Measurements from ENCODE around the gene SNX30. TPM values are rescaled to one million over a fixed set of nuclear protein-coding genes. Genes with fewer than 3 reads are reported as not detected.
"Not testable (repeated sequence)": the region's sequence is repeated elsewhere in the genome, so short reads cannot be mapped to it uniquely, and the experiment has no call there.

Gene SNX30
- total RNA-seq, 4 donors from 2014 or later, result 18.2 to 46.4 (median 26.2) TPM

DNA sequence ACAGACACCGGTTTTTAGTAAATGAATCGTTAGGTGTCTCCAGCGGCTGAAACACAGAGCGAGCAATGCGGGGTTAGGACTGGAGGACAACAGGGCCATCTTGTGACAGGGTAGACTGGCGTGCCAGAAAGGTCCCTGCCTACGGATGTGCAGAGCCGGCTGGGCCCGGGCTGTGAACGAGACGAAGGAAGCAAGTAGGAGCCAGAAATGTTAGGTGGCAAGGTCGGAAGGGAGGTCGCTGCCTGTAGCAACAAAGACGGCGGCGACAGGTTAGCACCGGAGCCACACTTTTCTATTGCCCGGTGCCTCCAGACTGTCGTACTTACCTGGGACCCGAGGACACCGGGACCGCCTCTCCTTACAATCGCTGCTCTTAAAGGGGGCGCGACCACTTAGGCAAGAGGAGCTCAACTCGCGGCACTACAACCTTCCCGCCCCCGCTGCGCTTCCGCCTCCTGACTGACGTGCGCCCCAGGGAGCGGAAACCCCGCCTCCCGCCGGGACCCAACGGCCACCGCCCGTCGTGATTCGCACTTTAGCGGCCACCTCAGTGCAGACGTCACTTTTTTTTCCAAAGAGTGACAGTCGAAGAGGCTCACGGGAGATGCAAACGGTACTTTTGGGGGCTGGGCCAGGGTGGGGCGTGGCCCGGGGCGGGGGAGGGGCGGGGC, 32.8 kb upstream of the SNX30 start, which contains the start of gene INIP:
TSS of gene INIP (minus strand) at position 457 of the 671 bp plus-strand sequence. CDS start 1,632 bp downstream, outside the sequence.
- peak; percentile 96 to 98 (median 97) for DNase-seq
- peak; percentile 76 to 86 for TF ChIP-seq POLR2A (IDR thresholded peaks at IDR 0.05)
- TF ChIP-seq CTCF (IDR thresholded peaks at IDR 0.05), result peak in 3 of 6 experiments; percentile 21 to 25 (median 22)
- no peaks in the 10 kb centered on the region for H3K9me3 ChIP-seq
- no peaks in the 10 kb centered on the region for H3K27me3 ChIP-seq
- peaks cover 0 to 15% (median 3%) of the 10 kb centered on the region in 4 donors for H3K4me1 ChIP-seq
- H3K4me3 ChIP-seq, result peak within 1 kb of the TSS; percentile 58 to 91 (median 68)
- no peaks in the 10 kb centered on the region for H3K36me3 ChIP-seq
- H3K27ac ChIP-seq, result peak within 1 kb of the TSS; percentile 82 to 92 (median 88)

- no peaks in the 10 kb centered on the region for H3K27me3 ChIP-seq
- H3K4me3 ChIP-seq, result no peak overlapping the region
- H3K4me1 ChIP-seq, result peaks cover 0 to 15% (median 3%) of the 10 kb centered on the region in 4 donors
- H3K27ac ChIP-seq, result peak overlapping the region in 1 of 4 donors; percentile 85
- no peaks in the 10 kb centered on the region for H3K9me3 ChIP-seq
- no peak for DNase-seq
- TF ChIP-seq CTCF (IDR thresholded peaks at IDR 0.05), result no peak
- no peak for TF ChIP-seq POLR2A (IDR thresholded peaks at IDR 0.05)
- no peaks in the 10 kb centered on the region for H3K36me3 ChIP-seq
Measured at GRCh38 chr9:112719241-112719691, 31.3 kb upstream of the SNX30 start.

DNA sequence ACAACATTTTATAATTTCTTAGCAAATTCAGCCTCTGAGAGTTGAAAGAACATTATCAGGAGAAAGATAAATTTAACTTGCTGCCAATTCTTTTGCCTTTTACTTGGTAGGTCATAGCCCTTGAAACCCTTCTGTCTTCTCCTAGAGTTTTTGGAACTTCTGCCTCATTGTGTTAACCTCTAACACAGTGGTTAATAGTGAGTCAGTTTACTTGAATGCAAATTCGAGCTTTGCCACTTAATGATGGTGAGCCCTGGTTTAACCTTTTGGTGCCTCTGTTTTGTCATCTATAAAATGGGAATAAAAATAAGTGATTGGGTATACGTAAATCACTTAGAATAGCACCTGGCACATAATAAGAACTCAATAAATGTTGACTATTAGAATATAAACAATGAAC, 30.9 kb upstream of the SNX30 start:
- no peaks in the 10 kb centered on the region for H3K9me3 ChIP-seq

DNA sequence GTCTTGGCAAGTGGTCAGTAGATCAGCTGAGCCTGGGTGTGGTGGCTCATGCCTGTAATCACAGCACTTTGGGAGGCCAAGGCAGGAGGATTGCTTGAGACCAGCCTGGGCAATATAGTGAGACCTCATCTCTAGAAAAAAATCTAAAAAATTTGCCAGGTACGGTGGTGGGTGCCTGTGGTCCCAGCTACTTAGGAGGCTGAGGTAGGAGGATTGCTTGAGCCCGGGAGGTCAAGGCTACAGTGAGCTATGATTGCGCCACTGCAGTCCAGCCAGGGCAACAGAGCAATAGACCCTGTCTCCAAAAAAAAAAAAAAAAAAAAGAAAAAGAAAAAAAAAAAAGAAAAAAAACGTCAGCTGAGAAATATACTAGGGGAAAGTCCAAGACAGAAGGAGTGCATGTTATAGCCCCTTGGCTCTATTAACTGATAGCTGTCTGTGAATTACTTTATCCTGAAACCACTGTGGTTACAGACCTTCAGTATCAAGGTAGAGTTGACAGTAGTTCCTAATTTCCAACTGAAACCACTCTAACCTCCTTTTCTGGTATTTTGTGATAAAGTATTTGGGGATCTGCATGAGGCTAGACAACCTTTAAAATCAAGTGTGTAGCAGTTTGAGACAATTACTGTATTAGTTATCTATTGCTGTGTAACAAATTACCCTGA, 30.3 kb upstream of the SNX30 start:
- H3K4me3 ChIP-seq, result no peak overlapping the region
- H3K9me3 ChIP-seq, result no peaks in the 10 kb centered on the region
- no peaks in the 10 kb centered on the region for H3K27me3 ChIP-seq
- TF ChIP-seq CTCF (IDR thresholded peaks at IDR 0.05) (no peak), POLR2A (IDR thresholded peaks at IDR 0.05) (no peak)
- no peak for DNase-seq
- H3K36me3 ChIP-seq, result no peaks in the 10 kb centered on the region
- no peak overlapping the region for H3K27ac ChIP-seq
- peaks cover 0 to 15% (median 3%) of the 10 kb centered on the region in 4 donors for H3K4me1 ChIP-seq

More for the DNA sequence above, 30.9 kb upstream of the SNX30 start:
- Histone ChIP-seq H3K4me1 (peaks cover 0 to 15% (median 3%) of the 10 kb centered on the region in 4 donors), H3K27ac (no peak overlapping the region), H3K4me3 (no peak overlapping the region), H3K27me3 (no peaks in the 10 kb centered on the region), H3K36me3 (no peaks in the 10 kb centered on the region)
- no peak for DNase-seq
- TF ChIP-seq POLR2A (IDR thresholded peaks at IDR 0.05) (no peak), CTCF (IDR thresholded peaks at IDR 0.05) (no peak)

- not testable (repeated sequence) for H3K9me3 ChIP-seq
Measured at GRCh38 chr9:112722749-112723148, 27.8 kb upstream of the SNX30 start.

GRCh38 chr9:112725961-112726360, 24.6 kb upstream of the SNX30 start:
- Histone ChIP-seq H3K4me1 (no peaks in the 10 kb centered on the region), H3K27ac (peak overlapping the region in 2 of 4 donors; percentile 44 to 54), H3K36me3 (no peaks in the 10 kb centered on the region), H3K9me3 (no peaks in the 10 kb centered on the region), H3K27me3 (no peaks in the 10 kb centered on the region), H3K4me3 (no peak overlapping the region)
- DNase-seq, result peak in 1 of 3 donors; percentile 56
- TF ChIP-seq CTCF (IDR thresholded peaks at IDR 0.05), result no peak
- no peak for TF ChIP-seq POLR2A (IDR thresholded peaks at IDR 0.05)

More at GRCh38 chr9:112722749-112723148, 27.8 kb upstream of the SNX30 start:
- not testable (repeated sequence) for H3K27ac ChIP-seq, H3K36me3 ChIP-seq, DNase-seq, H3K27me3 ChIP-seq, H3K4me1 ChIP-seq, H3K4me3 ChIP-seq

Measured in Peyer's patch (tissue), 4 donors.